Fibroblast of the aortic adventitia (primary cell): ENCODE data around the gene ALDH8A1. TPM values are rescaled to one million over a fixed set of nuclear protein-coding genes. Genes with fewer than 3 reads are reported as not detected.
A peak's percentile ranks its signal among the peaks of the same experiment; 100 is the strongest.

Source experiments
- DNase-seq: peaks from one replicate; pipeline ENCODE4 v3.0.0-alpha.2; 2010; ENCODE audit warnings: low read depth
- H3K4me3 ChIP-seq: 2 replicates; pipeline ENCODE4 v1.5.1; 2011; ENCODE audit warnings: low read depth, mild to moderate bottlenecking, control low read depth, low read length, moderate library complexity
- total RNA-seq: library from RNA; depleted of rRNA; stranded (reverse); fragments of >200 nt; gene quantifications from 2 replicates; pipeline ENCODE4 v1.2.3, GENCODE V29; 2012; ENCODE audit warnings: low replicate concordance
- TF ChIP-seq, protein P1 (sequence below): IDR thresholded peaks from 2 replicates; pipeline ENCODE4 v1.5.1; 2011; ENCODE audit warnings: mild to moderate bottlenecking, low read length, control low read depth, inconsistent platforms; ENCODE audit not compliant: insufficient read depth

The ALDH8A1 gene
- total RNA-seq, 1 donor = 0.09 TPM

DNA sequence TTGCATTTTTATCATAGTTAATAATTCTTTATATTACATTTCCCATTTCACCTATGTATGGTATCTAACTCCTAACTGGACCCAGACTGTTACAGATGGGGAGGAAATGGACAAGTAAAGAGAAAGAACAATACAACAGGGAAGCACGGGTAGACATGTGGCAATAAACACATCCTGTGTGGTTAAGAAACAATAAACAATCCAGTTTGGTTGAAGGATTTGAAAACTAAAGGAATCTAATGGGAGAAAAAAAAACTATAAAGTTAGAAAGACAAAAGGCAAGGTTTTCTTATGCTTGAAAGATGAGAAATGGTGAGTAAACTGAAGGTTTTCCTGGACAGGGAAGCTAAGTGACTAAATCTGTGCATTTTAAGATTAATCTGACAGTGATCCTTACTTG is 34.9 kb upstream of the ALDH8A1 start:
- peak; percentile 21 for DNase-seq
- TF ChIP-seq, protein P1, sequence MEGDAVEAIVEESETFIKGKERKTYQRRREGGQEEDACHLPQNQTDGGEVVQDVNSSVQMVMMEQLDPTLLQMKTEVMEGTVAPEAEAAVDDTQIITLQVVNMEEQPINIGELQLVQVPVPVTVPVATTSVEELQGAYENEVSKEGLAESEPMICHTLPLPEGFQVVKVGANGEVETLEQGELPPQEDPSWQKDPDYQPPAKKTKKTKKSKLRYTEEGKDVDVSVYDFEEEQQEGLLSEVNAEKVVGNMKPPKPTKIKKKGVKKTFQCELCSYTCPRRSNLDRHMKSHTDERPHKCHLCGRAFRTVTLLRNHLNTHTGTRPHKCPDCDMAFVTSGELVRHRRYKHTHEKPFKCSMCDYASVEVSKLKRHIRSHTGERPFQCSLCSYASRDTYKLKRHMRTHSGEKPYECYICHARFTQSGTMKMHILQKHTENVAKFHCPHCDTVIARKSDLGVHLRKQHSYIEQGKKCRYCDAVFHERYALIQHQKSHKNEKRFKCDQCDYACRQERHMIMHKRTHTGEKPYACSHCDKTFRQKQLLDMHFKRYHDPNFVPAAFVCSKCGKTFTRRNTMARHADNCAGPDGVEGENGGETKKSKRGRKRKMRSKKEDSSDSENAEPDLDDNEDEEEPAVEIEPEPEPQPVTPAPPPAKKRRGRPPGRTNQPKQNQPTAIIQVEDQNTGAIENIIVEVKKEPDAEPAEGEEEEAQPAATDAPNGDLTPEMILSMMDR = no peak

DNA sequence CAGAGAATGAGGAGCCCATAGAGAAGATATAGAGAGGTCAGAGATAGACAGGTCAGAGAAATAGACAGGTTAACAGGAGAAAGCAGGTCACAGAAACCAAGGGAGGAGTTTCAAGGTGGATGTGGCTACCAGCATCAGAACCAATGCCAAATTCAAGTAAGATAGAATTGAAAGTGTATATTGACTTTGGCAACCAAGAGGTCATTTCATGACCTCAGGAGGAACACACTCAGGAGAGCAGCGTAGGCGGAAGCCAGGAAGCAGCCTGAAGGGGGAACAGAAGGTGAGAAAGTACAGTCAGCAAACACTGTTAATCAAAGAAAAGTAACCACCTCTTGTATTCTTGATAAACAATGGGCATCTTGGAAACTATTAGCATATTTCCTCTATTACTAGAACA is 33.9 kb upstream of the ALDH8A1 start:
- no peak overlapping the region for H3K4me3 ChIP-seq
- TF ChIP-seq, protein P1 = no peak
- DNase-seq = no peak

More for the DNA sequence above, 34.9 kb upstream of the ALDH8A1 start:
- H3K4me3 ChIP-seq = no peak overlapping the region

- DNase-seq = no peak
- TF ChIP-seq, protein P1 = no peak
- H3K4me3 ChIP-seq = no peak overlapping the region
These were observed 32.3 kb upstream of the ALDH8A1 start for GRCh38 chr6:134982161-134982560.

DNA sequence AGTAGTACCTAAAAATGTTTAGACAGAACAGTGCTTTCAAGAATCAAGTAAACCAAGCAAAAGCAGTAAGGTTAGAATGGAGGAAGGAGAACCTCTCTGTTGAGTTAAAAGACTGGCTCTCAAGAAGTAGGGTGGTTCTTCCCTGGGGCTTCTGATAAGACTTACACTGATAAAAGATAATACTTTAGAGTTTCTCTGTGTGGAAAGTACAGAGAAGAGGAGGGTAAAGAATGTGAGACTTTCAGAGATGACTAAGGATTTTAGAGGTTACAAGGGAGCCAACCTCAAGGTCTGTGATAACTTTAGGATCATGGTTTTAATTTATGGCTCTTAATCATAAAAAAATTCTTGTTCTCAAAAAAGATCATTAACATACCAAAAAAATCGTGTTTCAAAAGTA is 30.9 kb upstream of the ALDH8A1 start:
- DNase-seq = peak; percentile 9
- TF ChIP-seq, protein P1 = no peak
- no peak overlapping the region for H3K4me3 ChIP-seq

GRCh38 chr6:134979142-134979541 is 29.2 kb upstream of the ALDH8A1 start:
- TF ChIP-seq, protein P1 = no peak
- no peak for DNase-seq

GRCh38 chr6:134974370-134974769 is 24.5 kb upstream of the ALDH8A1 start:
- DNase-seq = no peak
- TF ChIP-seq, protein P1 = no peak
- no peak overlapping the region for H3K4me3 ChIP-seq

More at GRCh38 chr6:134979142-134979541, 29.2 kb upstream of the ALDH8A1 start:
- no peak overlapping the region for H3K4me3 ChIP-seq

DNA sequence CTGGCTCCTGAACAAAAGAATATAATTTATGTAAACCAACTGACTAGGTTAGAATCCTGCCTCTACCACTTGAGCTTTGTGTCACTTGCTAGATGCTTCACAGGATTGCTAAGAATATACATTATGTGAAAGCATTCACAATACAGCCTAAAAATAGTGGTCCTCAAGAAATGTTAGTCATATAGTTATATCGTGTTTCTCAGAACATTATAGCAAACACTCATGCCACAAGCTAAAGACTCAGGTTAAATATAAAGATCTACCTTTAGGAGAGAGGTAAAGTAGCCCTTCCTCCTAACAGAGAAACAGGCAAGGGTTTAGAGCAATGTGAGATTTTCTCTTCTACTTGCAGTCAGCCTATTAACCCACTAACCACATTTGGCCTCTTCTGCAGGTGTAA is 17.8 kb upstream of the ALDH8A1 start:
- no peak for DNase-seq
- TF ChIP-seq, protein P1 = no peak
- H3K4me3 ChIP-seq = no peak overlapping the region
